ENCODE measurements around the gene RPL32. TPM values are rescaled to one million over a fixed set of nuclear protein-coding genes. Genes with fewer than 3 reads are reported as not detected.

Gene RPL32
- total RNA-seq, 1 experiment from 2014 or later, result 1,853 TPM

- Histone ChIP-seq H3K4me3 (replicated peaks in 1 of 2; ENCODE audit: low read depth in 1 of 2, low read length in 2 of 2) (no peak overlapping the region), H3K9me3 (ENCODE audit: control insufficient read depth in 1 of 2, insufficient read depth in 1 of 2, low read depth in 1 of 2, low read length in 2 of 2) (no peaks in the 10 kb centered on the region), H3K27ac (ENCODE audit: low read depth, low read length) (no peak overlapping the region; the same call in 1 of the 2 replicates), H2AFZ (ENCODE audit: low read depth, low read length, poor library complexity, severe bottlenecking) (peak overlapping the region; percentile 85), H4K20me1 (ENCODE audit: insufficient read depth) (no peaks in the 10 kb centered on the region), H3K4me1 (ENCODE audit: control insufficient read depth in 1 of 2, insufficient read depth in 2 of 2, low read length in 2 of 2) (peaks cover 10% of the 10 kb centered on the region in 2 experiments; a peak in 3 of 4 replicates), H3K27me3 (ENCODE audit: insufficient read depth, low read length) (no peaks in the 10 kb centered on the region), H3K36me3 (ENCODE audit: control insufficient read depth in 1 of 2, insufficient read depth in 2 of 2, low read length in 2 of 2) (no peaks in the 10 kb centered on the region), H3K4me2 (ENCODE audit: low read length) (peak overlapping the region; percentile 55), H3K79me2 (ENCODE audit: insufficient read depth, low read length) (no peaks in the 10 kb centered on the region), H3K9me2 (ENCODE audit: insufficient read depth) (no peaks in the 10 kb centered on the region), H3K9ac (ENCODE audit: low read length) (no peak overlapping the region)
- intact Hi-C loops (cut with micrococcal nuclease), result loop anchor here (2.0 kb wide), 1 partner anchor 126 kb away; no protein-coding TSS in a partner anchor
- TF ChIP-seq REST (IDR thresholded peaks at IDR 0.05; ENCODE audit: low read depth) (no peak), MAX (IDR thresholded peaks at IDR 0.05) (no peak), TCF7L2 (IDR thresholded peaks at IDR 0.05; ENCODE audit: borderline replicate concordance, extremely low read depth, insufficient read depth, insufficient read length) (no peak), EZH2 (IDR thresholded peaks at IDR 0.05) (no peak), RAD21 (IDR thresholded peaks at IDR 0.05; ENCODE audit: low read depth) (no peak), CBX3 (IDR thresholded peaks at IDR 0.05; ENCODE audit: low read depth) (no peak), EGR1 (IDR thresholded peaks at IDR 0.05; ENCODE audit: low read depth) (no peak), ELF1 (IDR thresholded peaks at IDR 0.05; ENCODE audit: borderline replicate concordance, low read depth) (no peak), FOSL1 (IDR thresholded peaks at IDR 0.05; ENCODE audit: low read depth) (no peak), SRF (IDR thresholded peaks at IDR 0.05; ENCODE audit: low read depth) (no peak), EZH2phosphoT487 (IDR thresholded peaks at IDR 0.05; ENCODE audit: borderline replicate concordance) (no peak), CTCF (IDR thresholded peaks at IDR 0.05 in 2 of 3, conservative IDR thresholded peaks at IDR 0.05 in 1 of 3; ENCODE audit: borderline replicate concordance in 1 of 3, insufficient read depth in 1 of 3, low read depth in 2 of 3, low read length in 2 of 3) (no peak), POLR2A (IDR thresholded peaks at IDR 0.05; ENCODE audit: borderline replicate concordance, extremely low read depth, insufficient read depth, insufficient read length) (no peak)
- DNase-seq (ENCODE audit: low read depth, low spot score), result no peak
- ChIA-PET POLR2A (no interaction called here), CTCF (interaction anchor here (3.3 kb wide), 1 partner anchor 23 kb away, joined by 12 read pairs; no protein-coding TSS in a partner anchor), RAD21 (ENCODE audit: low non-redundant PET in 1 of 2, low total read pairs in 2 of 2, uncharacterized antibody in 2 of 2, unreplicated experiment in 2 of 2) (no interaction called here)
- BruUV-seq (replicated peaks), result no TSS peak
- peak; percentile 82 for ATAC-seq
These were observed 27.8 kb upstream of the RPL32 start for GRCh38 chr3:12869035-12869621.
